Esophagus muscularis mucosa (tissue), 3 donors: ENCODE data around the gene AIDA.

Experiments used
- CTCF ChIP-seq, 3 experiments: fragments of 200-600 bp in 2 of 3; fragments of 450-650 bp in 1 of 3; sonication (generic) in 2 of 3; IDR thresholded peaks; one replicate each; pipeline ENCODE4 v1.5.1; 2017 to 2019; ENCODE audit warnings: antibody characterized with exemption in 3 of 3, mild to moderate bottlenecking in 2 of 3, moderate library complexity in 1 of 3
- POLR2AphosphoS5 ChIP-seq, 2 donors: sonication (generic); formaldehyde crosslinking; IDR thresholded peaks; one replicate each; pipeline ENCODE4 v1.6.1; 2017; ENCODE audit warnings: antibody characterized with exemption in 2 of 2

- TF ChIP-seq CTCF (IDR thresholded peaks at IDR 0.05) (no peak), POLR2AphosphoS5 (IDR thresholded peaks at IDR 0.05) (no peak)
Observed at GRCh38 chr1:222631611-222632208, 80.6 kb downstream of the AIDA start.
